Bronchial epithelial cell (primary cell): ENCODE measurements around the gene KDSR. TPM values are rescaled to one million over a fixed set of nuclear protein-coding genes. Genes with fewer than 3 reads are reported as not detected.

Experiments
- DNase-seq: peaks from one replicate; pipeline ENCODE4 v3.0.0-alpha.2; 2010; ENCODE audit warnings: low read depth
- FAIRE-seq: peaks from 2 replicates; lab custom pipeline; 2011; peaks lifted over from hg19 to GRCh38; lab: Jason Lieb, UNC
- H3K27me3 ChIP-seq: 2 replicates; pipeline ENCODE4 v1.5.1; 2011; ENCODE audit warnings: low read length; ENCODE audit not compliant: control insufficient read depth, insufficient read depth
- H3K36me3 ChIP-seq: 2 replicates; pipeline ENCODE4 v1.5.1; 2011; ENCODE audit warnings: low read length; ENCODE audit not compliant: control insufficient read depth, insufficient read depth
- H3K4me3 ChIP-seq: 2 replicates; pipeline ENCODE4 v1.5.1; 2011; ENCODE audit warnings: mild to moderate bottlenecking, low read depth, low read length, control low read depth
- total RNA-seq: library from RNA; depleted of rRNA; stranded (reverse); fragments of >200 nt; gene quantifications from 2 replicates; pipeline ENCODE4 v1.2.1, GENCODE V29; 2014
- TF ChIP-seq, protein P1 (sequence below): IDR thresholded peaks from 2 replicates; pipeline ENCODE4 v1.5.1; 2011; ENCODE audit warnings: mild to moderate bottlenecking, moderate library complexity, low read length, control low read depth, inconsistent platforms; ENCODE audit not compliant: insufficient read depth, severe bottlenecking

KDSR gene
- total RNA-seq, 1 donor from 2014 or later: 40.5 TPM

DNA sequence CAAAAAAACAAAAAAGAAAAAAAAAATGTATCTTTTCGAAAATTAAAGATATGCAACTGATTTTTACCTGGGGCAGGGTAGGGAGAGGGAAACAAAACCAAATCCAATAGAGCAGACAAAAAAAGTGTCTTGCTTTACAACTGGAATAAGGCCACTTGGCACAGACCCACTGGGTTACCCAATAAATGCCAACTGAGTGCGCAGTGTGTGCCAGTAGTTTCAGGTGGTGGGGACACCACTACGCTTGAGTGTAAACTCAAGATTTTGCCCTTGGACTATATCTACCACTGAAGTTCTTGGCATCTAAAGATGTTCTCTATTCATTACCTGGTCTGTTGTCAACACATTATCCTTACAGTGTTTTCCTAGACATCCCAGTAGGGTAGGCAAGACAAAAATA is 39.0 kb upstream of the KDSR start:
- DNase-seq (no peak), FAIRE-seq (no peak)
- TF ChIP-seq, protein P1, sequence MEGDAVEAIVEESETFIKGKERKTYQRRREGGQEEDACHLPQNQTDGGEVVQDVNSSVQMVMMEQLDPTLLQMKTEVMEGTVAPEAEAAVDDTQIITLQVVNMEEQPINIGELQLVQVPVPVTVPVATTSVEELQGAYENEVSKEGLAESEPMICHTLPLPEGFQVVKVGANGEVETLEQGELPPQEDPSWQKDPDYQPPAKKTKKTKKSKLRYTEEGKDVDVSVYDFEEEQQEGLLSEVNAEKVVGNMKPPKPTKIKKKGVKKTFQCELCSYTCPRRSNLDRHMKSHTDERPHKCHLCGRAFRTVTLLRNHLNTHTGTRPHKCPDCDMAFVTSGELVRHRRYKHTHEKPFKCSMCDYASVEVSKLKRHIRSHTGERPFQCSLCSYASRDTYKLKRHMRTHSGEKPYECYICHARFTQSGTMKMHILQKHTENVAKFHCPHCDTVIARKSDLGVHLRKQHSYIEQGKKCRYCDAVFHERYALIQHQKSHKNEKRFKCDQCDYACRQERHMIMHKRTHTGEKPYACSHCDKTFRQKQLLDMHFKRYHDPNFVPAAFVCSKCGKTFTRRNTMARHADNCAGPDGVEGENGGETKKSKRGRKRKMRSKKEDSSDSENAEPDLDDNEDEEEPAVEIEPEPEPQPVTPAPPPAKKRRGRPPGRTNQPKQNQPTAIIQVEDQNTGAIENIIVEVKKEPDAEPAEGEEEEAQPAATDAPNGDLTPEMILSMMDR: no peak
- Histone ChIP-seq H3K27me3 (no peaks in the 10 kb centered on the region), H3K36me3 (peaks cover 11% of the 10 kb centered on the region), H3K4me3 (no peak overlapping the region)

DNA sequence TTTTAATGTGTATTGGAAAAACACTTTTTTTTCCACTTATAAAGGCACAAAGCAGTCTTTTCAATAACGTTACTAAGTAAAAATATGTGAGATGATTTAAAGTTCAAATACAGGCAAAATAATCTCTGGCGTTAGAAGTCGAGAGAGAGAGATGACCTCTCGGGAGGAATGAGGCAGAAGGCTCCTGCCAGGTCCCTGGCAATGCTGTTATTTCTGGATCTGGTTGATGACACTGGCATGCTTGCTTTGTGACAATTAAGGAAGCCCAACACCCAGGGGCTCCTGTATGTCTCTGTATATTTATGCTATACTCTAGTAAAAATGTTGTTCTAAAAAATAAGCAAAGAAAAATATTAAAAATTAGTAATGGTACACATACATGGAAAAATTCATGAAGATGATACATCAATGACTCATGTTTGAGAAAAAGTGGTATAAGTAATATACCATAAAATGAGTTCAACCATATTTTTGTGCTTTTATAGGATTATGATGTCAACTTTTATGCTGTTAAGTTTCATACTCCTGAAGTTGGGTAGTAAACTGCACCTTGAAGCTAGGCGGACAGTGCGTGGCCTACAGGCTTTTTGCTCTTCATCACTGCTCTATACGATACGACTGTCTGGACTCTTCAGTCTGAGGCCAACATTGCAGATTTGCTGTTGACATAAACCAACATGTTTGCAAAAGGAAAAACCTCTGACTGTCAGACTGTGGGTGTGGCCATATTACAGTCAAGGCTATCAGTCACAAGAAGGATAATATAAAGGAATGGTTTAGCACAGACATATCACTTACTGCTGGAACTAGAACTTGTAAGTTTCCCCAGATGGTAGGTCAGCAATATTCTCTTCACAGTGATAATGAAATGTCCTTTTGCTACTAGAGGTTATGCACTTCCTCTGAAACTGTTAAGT is 35.5 kb upstream of the KDSR start:
- Histone ChIP-seq H3K4me3 (no peak overlapping the region), H3K27me3 (no peaks in the 10 kb centered on the region), H3K36me3 (peaks cover 10% of the 10 kb centered on the region)
- DNase-seq (no peak), FAIRE-seq (no peak)
- TF ChIP-seq, protein P1: no peak

DNA sequence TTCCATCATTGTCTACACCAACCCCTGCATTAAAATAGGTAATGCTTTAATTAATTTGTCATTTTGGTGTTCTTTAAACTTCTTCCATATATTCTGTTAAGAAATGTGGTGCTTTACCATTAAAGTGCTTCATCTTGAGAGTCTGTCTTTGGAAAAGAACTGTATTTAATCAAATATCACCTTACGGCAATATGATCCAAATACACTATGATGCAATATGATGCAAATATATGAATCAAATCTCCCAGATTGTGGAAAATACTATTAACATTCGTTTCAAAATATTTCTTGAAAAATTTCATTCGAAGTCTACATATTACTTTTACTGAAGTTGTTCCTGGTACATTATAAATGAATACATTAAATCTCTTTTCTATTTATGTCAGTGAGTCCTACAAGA is 32.3 kb upstream of the KDSR start:
- FAIRE-seq (no peak), DNase-seq (no peak)
- TF ChIP-seq, protein P1: no peak
- Histone ChIP-seq H3K36me3 (peaks cover 14% of the 10 kb centered on the region), H3K27me3 (no peaks in the 10 kb centered on the region), H3K4me3 (no peak overlapping the region)

DNA sequence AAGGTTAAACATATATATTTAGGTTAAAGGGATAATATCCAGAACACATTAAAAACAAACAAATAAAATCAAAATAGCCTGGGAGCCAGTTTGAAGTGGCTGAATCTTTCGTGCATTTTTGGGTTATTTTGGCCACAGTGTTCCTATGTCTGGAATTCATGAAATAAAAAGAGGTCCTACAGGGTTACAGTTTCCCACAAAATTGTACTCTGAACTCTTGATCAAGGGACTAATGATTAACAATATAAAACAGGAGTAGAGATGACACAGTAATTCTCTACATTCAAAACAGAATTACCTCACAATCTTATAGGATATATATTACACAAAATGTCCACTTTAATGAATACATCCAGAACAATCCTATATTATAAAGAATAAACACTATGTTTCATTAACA is 30.3 kb upstream of the KDSR start:
- TF ChIP-seq, protein P1: no peak
- DNase-seq (no peak), FAIRE-seq (no peak)
- Histone ChIP-seq H3K36me3 (peaks cover 10% of the 10 kb centered on the region), H3K27me3 (no peaks in the 10 kb centered on the region), H3K4me3 (no peak overlapping the region)

DNA sequence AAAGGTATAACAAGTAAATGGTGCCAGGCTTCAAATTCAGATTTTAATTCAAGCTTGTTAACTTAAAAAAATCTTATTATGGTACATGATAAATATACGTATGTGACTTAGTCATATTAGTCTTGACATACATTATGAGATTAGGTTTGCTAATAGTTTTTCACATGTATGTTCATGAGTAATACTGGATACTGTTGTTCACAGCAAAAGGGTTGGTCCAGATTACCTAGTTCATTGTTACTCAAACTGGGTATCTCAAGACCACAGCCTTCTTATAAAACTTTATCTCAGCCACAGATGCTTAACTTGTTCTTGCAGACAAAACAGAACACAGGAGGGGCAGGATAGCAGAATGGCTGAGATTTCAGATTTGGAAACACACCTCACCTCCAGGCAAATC is 28.5 kb upstream of the KDSR start:
- H3K36me3 ChIP-seq: peaks cover 7% of the 10 kb centered on the region
- FAIRE-seq: no peak

More for the DNA sequence above, 28.5 kb upstream of the KDSR start:
- Histone ChIP-seq H3K4me3 (no peak overlapping the region), H3K27me3 (no peaks in the 10 kb centered on the region)
- DNase-seq: no peak
- TF ChIP-seq, protein P1: no peak
